HepG2 (cell line): Measurements from ENCODE around the gene PDE3B.

Experiments
- CBX5 ChIP-seq: sonication (generic); formaldehyde crosslinking; IDR thresholded peaks from 2 replicates; pipeline ENCODE4 v1.4.0; 2020; ENCODE audit warnings: missing genetic modification reagents, borderline replicate concordance
- EP300 ChIP-seq, 3 experiments: sonication (generic) in 1 of 3; formaldehyde crosslinking in 1 of 3; IDR thresholded peaks; 2 replicates each; pipeline versions ENCODE4 v1.5.1 to v1.6.1; 2011 to 2020; ENCODE audit warnings: low read depth in 2 of 3, low read length in 2 of 3, borderline replicate concordance in 1 of 3, improper control_type of control experiment in 1 of 3, mild to moderate bottlenecking in 1 of 3, missing genetic modification reagents in 1 of 3, moderate library complexity in 1 of 3
- EZH2 ChIP-seq: conservative IDR thresholded peaks from 2 replicates; pipeline ENCODE4 v1.6.1; 2012; ENCODE audit warnings: mild to moderate bottlenecking, low read depth, low read length, moderate library complexity
- HOXA7 ChIP-seq: sonication (generic); formaldehyde crosslinking; IDR thresholded peaks from 2 replicates; pipeline ENCODE4 v1.8.1; 2022; ENCODE audit warnings: mild to moderate bottlenecking, missing genetic modification reagents, moderate library complexity
- LCORL ChIP-seq, 2 experiments: fragments of 450-650 bp in 1 of 2; sonication (generic) in 1 of 2; formaldehyde crosslinking in 1 of 2; IDR thresholded peaks; 2 replicates each; pipeline versions ENCODE4 v1.5.0 to v1.6.1; 2017 to 2020; ENCODE audit warnings: antibody characterized with exemption in 1 of 2, missing genetic modification reagents in 1 of 2
- MATR3 ChIP-seq: sonication (generic); formaldehyde crosslinking; IDR thresholded peaks from 2 replicates; pipeline ENCODE4 v1.4.0; 2020; ENCODE audit warnings: missing genetic modification reagents
- POLR2A ChIP-seq, 2 experiments: IDR thresholded peaks; 2 replicates each; pipeline ENCODE4 v1.6.1; 2011; ENCODE audit warnings: low read depth in 2 of 2, low read length in 2 of 2, mild to moderate bottlenecking in 1 of 2, moderate library complexity in 1 of 2; ENCODE audit not compliant: insufficient read depth in 1 of 2
- SMC3 ChIP-seq: IDR thresholded peaks from 2 replicates; pipeline ENCODE4 v1.6.1; 2011; ENCODE audit warnings: low read length, improper control_type of control experiment
- ZNF253 ChIP-seq: sonication (generic); formaldehyde crosslinking; IDR thresholded peaks from 2 replicates; pipeline ENCODE4 v1.8.0; 2022; ENCODE audit warnings: mild to moderate bottlenecking, missing genetic modification reagents, borderline replicate concordance
- ZSCAN9 ChIP-seq: IDR thresholded peaks from 2 replicates; pipeline ENCODE4 v1.6.1; 2016; ENCODE audit warnings: borderline replicate concordance
- TF ChIP-seq, protein P1 (sequence below): sonication (generic); formaldehyde crosslinking; IDR thresholded peaks from 2 replicates; pipeline ENCODE4 v1.5.0; 2020; ENCODE audit warnings: mild to moderate bottlenecking, missing genetic modification reagents, moderate library complexity

DNA sequence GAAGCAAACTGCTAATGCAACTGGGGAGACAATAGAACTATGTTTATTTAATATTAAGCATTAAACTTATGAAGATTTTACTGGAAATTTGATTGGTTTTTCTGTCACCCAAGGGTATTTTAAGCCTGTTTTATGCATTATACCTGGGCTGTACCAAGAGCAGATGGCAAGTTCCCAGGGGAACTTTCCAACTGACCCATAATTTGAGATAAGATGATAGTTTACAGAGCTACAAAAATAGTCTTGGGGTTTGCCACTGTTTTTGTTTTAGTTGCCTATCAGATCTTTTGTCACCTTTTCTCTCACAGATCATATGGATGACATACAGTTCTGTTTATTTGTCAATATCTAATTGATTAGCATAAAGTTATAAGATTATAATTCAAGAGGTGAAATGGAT, 43.9 kb downstream of the PDE3B start:
- TF ChIP-seq, protein P1, sequence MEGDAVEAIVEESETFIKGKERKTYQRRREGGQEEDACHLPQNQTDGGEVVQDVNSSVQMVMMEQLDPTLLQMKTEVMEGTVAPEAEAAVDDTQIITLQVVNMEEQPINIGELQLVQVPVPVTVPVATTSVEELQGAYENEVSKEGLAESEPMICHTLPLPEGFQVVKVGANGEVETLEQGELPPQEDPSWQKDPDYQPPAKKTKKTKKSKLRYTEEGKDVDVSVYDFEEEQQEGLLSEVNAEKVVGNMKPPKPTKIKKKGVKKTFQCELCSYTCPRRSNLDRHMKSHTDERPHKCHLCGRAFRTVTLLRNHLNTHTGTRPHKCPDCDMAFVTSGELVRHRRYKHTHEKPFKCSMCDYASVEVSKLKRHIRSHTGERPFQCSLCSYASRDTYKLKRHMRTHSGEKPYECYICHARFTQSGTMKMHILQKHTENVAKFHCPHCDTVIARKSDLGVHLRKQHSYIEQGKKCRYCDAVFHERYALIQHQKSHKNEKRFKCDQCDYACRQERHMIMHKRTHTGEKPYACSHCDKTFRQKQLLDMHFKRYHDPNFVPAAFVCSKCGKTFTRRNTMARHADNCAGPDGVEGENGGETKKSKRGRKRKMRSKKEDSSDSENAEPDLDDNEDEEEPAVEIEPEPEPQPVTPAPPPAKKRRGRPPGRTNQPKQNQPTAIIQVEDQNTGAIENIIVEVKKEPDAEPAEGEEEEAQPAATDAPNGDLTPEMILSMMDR (CRISPR knock-in tag), result no peak
- TF ChIP-seq HOXA7 (CRISPR knock-in tag) (no peak), MATR3 (CRISPR knock-in tag) (no peak), ZSCAN9 (no peak), POLR2A (IDR thresholded peaks at IDR 0.05; ENCODE audit: insufficient read depth in 1 of 2, low read depth in 2 of 2, low read length in 2 of 2) (no peak), EZH2 (no peak), CBX5 (CRISPR knock-in tag) (no peak), EP300 (IDR thresholded peaks at IDR 0.05; ENCODE audit: low read depth in 2 of 2, low read length in 2 of 2) (no peak), EP300 (CRISPR knock-in tag; IDR thresholded peaks at IDR 0.05; ENCODE audit: borderline replicate concordance) (no peak), LCORL (IDR thresholded peaks at IDR 0.05) (no peak), LCORL (CRISPR knock-in tag; IDR thresholded peaks at IDR 0.05) (no peak), ZNF253 (CRISPR knock-in tag) (no peak), SMC3 (no peak)
